HG03064 (cell line): Measurements from ENCODE around the gene KLHL26.
"Not testable (repeated sequence)": the region's sequence is repeated elsewhere in the genome, so short reads cannot be mapped to it uniquely, and the experiment has no call there.

ENCODE experiments used
- ATAC-seq: cut with Tn5 transposase; IDR thresholded peaks from one replicate; pipeline ENCODE4 v1.9.1; 2021; ENCODE audit warnings: low read depth; ENCODE audit not compliant: unreplicated experiment

The KLHL26 gene

DNA sequence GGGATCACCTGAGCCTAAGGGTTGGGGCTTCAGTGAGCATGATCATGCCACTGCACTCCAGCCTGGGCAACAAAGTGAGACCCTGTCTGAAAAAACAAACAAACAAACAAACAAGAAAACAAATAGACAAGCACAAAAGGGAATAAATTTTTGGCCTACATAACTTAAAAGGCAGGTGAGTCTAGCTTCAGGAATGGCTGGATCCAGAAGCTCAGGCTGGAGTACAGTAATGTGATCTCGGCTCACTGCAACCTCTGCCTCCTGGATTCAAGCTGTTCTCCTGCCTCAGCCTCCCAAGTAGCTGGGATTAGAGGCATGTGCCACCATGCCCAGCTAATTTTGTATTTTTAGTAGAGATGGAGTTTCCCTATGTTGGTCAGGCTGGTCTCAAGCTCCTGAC, 43.3 kb downstream of the KLHL26 start:
- not testable (repeated sequence) for ATAC-seq

DNA sequence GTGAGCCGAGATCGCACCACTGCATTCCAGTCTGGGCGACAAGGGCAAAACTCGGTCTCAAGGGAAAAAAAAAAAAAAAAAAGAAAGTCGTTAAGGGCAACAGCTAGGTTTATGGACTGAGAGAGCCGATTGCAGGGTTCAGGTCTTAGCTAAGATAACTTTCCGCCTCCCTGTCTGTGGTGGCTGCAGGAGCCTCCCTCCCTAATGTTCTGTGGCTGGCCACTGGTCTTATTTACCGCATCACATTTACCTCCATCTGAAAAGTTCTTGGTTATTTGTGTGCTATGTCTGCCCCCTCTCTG, 45.9 kb downstream of the KLHL26 start:
- ATAC-seq: no peak

- ATAC-seq: peak; percentile 53
Measured at GRCh38 chr19:18683109-18683957, 46.5 kb downstream of the KLHL26 start, which contains the start of gene CRTC1. Gene CRTC1, plus strand, starts transcription at chr19:18683680. Its CDS starts 23 bp downstream, at chr19:18683703.

GRCh38 chr19:18683958-18684641, 47.3 kb downstream of the KLHL26 start:
- peak; percentile 32 for ATAC-seq

- ATAC-seq: peak; percentile 20
Measured at GRCh38 chr19:18684642-18684993, 47.8 kb downstream of the KLHL26 start.

DNA sequence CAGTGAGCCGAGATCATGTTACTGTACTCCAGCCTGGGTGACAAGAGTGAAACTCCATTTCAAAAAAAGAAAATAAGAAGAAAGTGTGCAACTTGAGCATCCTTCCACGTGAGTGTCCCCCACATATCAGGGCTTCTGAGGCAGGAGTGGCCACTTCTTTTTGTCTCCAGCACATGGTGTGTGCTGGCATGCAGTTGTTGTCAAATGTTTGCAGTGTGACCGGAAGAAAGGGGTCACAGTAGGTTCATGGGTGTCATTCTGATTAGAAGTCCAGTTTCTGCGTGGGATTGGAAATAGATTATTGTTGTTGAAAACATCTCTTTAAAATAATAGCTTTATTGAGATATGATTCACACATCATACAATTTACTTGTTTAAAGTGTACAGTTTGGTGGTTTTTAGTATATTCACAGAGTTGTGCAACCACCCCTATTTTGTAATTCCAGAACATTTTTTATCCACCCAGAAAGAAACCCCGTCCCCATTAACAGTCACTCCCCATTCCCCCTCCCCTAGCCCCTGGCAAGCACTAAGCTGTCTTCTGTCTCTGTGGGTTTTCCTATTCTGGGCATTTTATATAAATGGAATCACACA, 48.9 kb downstream of the KLHL26 start:
- ATAC-seq: no peak

- ATAC-seq: no peak
Measured at GRCh38 chr19:18687740-18688465, 51.1 kb downstream of the KLHL26 start.

DNA sequence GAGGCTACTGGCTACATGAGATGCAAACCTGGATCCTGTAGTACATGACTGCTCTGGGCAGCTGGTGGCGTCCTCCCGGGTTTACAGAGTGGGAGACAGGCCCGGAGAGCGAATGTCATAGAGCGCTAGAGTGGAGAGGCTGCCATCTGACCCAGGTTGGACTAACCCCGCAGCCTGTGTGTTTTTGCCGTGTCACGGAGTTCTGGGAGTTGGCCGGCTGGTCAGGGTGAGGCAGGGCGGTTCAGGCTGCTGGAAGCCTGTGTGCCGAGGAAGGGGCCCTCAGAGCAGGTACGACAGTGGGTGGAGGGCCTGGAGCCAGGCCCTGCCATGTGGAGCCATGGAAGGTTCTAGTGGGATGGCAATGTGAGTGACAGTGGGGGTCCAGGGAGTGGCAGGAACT, 59.2 kb downstream of the KLHL26 start:
- ATAC-seq: no peak

DNA sequence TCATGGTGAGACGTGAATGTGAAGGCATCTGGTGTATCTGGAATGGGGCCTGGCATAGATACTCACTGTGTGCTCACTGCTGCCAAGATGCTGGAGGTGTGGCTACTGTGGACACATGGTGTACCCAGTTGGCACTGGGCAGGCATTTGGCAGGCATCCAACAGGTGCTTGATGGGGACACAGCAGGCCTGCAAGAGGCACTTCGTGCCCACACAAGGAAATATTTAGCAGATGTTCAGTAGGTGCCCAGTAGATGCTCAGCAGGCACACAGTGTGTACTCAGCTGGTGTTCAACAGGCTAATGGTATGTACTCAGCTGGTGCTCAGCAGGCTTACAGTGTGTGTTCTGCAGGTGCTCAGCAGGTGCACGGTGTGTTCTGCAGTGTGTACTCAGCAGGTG, 60.9 kb downstream of the KLHL26 start:
- ATAC-seq: no peak

DNA sequence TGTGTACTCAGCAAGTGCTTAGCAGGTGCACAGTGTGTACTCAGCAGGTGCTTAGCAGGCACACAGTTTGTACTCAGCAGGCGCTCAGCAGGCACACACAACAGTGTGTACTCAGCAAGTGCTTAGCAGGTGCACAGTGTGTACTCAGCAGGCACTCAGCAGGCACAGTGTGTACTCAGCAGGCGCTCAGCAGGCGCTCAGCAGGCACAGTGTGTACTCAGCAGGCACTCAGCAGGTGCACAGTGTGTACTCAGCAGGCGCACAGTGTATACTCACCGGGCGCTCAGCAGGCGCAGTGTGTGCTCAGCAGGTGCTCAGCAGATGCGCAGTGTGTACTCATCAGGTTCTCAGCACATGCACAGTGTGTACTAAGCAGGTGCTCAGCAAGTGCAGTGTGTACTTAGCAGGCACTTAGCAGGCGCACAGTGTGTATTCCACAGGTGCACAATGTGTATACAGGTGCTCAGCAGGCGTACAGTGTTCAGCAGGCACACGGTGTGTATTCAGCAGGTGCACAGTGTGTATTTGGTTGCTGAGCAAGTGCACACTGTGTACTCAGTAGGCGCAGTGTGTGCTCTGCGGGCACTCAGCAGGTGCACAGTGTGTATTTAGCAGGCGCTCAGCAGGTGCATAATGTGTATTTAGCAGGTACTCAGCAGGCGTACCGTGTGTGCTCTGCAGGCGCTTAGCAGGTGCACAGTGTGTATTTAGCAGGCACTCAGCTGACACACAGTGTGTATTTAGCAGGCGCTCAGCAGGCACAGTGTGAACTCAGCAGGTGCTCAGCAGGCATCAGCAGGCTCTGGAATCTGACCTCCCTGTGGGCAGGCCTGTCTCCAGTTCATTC, 61.7 kb downstream of the KLHL26 start:
- ATAC-seq: no peak

GRCh38 chr19:18699403-18700054, 62.7 kb downstream of the KLHL26 start:
- ATAC-seq: no peak

DNA sequence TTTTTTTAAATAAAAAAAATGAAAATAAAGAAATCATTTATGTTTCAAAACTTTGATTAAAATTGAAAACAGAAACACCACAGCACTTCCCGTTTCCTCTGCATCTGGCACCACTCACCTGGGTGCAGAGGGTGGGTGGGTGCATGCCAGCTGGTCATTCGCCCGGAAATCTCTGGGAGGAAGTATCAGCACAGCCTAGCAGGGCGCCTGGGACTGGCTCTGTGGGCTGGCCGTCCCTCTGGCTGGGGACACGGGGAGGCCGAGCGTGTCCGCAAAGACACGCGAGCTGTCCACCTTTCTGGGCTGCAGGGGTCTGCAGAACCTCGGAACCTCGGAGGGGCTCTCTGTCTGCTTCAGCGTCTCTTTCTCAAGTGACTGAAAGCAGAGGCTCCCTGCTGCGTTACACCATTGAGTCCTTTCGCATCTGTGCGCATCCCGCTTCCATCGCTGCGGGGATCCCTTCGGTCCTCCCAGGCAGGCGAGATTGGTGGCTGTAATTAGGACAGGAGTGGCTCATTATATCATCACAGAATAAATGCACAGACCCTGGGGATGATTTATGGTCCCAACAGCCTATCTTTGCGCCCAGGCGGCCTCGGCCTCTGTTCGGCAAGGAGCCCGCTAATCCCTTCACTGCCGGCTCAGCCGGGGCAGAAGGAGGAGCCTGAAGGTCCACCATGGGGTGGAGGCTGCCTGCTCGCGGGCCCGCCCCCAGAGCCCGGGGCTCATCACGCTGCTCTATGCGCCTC, 63.8 kb downstream of the KLHL26 start:
- no peak for ATAC-seq

GRCh38 chr19:18701250-18701608, 64.4 kb downstream of the KLHL26 start:
- ATAC-seq: no peak

- no peak for ATAC-seq
Measured at GRCh38 chr19:18704054-18704453, 67.2 kb downstream of the KLHL26 start.

GRCh38 chr19:18704971-18705370, 68.1 kb downstream of the KLHL26 start:
- ATAC-seq: no peak

- no peak for ATAC-seq
Measured at GRCh38 chr19:18708452-18709231, 71.8 kb downstream of the KLHL26 start.

DNA sequence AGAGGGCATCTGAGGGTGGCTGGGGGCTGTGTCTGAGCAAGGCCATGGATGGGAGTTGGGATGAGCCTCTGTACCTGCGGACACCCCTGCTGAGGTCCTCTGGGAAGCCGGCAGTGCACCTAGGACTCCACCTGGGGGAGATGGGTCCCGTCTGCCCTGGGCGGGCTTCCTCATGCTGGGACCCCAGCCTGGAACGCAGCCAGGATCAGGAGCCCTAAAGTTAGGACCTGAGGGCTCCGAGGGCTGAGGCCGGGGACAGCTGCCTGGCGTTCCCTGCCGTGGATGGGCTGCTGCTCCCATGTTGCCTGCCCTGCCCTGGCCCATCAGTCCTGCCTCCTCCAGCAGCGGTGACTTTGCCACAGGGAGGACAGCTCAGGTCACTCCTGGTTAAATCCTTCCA, 72.7 kb downstream of the KLHL26 start:
- no peak for ATAC-seq

DNA sequence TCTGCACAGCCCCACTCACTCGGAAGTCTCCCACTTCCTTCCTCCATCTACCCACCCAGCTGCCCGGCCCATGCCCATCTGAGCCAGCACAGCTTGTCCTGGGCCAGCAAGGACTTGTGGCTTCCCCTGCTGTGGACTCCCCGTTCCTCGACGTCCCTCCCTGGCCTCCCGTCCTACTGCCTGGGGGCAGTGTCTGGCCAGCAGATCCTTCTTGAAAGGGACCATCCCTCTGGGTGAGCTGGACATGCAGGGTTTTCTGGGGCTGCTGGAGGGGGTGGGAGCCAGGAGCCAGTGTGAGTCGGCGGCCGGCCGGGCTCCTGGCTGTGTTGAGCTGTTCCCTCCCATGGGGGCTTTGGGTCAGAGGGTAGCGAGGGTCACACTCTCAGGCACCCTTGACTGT, 73.4 kb downstream of the KLHL26 start:
- no peak for ATAC-seq
